MCF 10A (cell line): ENCODE measurements around the gene ABCG1. TPM values are rescaled to one million over a fixed set of nuclear protein-coding genes. Genes with fewer than 3 reads are reported as not detected.

Experiments
- BruUV-seq: library from RNA; stranded (reverse); fragments of 400-500 nt; replicated peaks from 2 replicates; lab custom pipeline; 2021; lab: Mats Ljungman, UMichigan
- CTCF ChIA-PET: fragments of 300-600 bp; sonication (Branson Sonifier 250); formaldehyde crosslinking; extraction: SDS; loops from one replicate; lab custom pipeline; 2021; ENCODE audit warnings: antibody characterized with exemption, inconsistent platforms; lab: Yijun Ruan, JAX
- POLR2A ChIA-PET: fragments of 300-600, 350-650 bp; sonication (Branson Sonifier 250); formaldehyde crosslinking; extraction: SDS; loops from one replicate; lab custom pipeline; 2020; ENCODE audit warnings: antibody characterized with exemption, inconsistent platforms; lab: Yijun Ruan, JAX
- DNase-seq: peaks from one replicate; pipeline ENCODE4 v3.0.0-alpha.2; 2018; ENCODE audit not compliant: unreplicated experiment
- H3K27ac Mint-ChIP-seq: one replicate; pipeline ENCODE4 v1.8.0; 2022; ENCODE audit warnings: mild to moderate bottlenecking, low read depth, mixed read lengths; ENCODE audit not compliant: unreplicated experiment
- H3K27me3 Mint-ChIP-seq: one replicate; pipeline ENCODE4 v1.8.0; 2022; ENCODE audit warnings: mixed read lengths; ENCODE audit not compliant: insufficient read depth, unreplicated experiment
- H3K36me3 Mint-ChIP-seq: one replicate; pipeline ENCODE4 v1.8.0; 2022; ENCODE audit warnings: mild to moderate bottlenecking, moderate library complexity, mixed read lengths; ENCODE audit not compliant: insufficient read depth, unreplicated experiment
- H3K4me1 Mint-ChIP-seq: one replicate; pipeline ENCODE4 v1.8.0; 2022; ENCODE audit warnings: mixed read lengths; ENCODE audit not compliant: insufficient read depth, unreplicated experiment
- H3K4me3 Mint-ChIP-seq: one replicate; pipeline ENCODE4 v1.8.0; 2022; ENCODE audit warnings: mild to moderate bottlenecking, moderate library complexity, mixed read lengths; ENCODE audit not compliant: unreplicated experiment
- H3K9me3 Mint-ChIP-seq: one replicate; pipeline ENCODE4 v1.8.0; 2022; ENCODE audit warnings: mixed read lengths; ENCODE audit not compliant: unreplicated experiment
- intact Hi-C: fragments of 100-400 bp; cut with micrococcal nuclease; formaldehyde crosslinking; loops from 2 replicates; pipeline ENCODE4 v1.14.1; 2022
- total RNA-seq: library from RNA; stranded (reverse); gene quantifications from 2 replicates; pipeline ENCODE4 v1.2.3, GENCODE V29; 2022
- TF ChIP-seq, protein P1 (sequence below): fragments of 200-600 bp; IDR thresholded peaks from one replicate; pipeline ENCODE4 v1.8.0; 2022; ENCODE audit warnings: antibody characterized with exemption, mild to moderate bottlenecking; ENCODE audit not compliant: unreplicated experiment

The ABCG1 gene
- total RNA-seq, 1 experiment from 2014 or later = 25.5 TPM

DNA sequence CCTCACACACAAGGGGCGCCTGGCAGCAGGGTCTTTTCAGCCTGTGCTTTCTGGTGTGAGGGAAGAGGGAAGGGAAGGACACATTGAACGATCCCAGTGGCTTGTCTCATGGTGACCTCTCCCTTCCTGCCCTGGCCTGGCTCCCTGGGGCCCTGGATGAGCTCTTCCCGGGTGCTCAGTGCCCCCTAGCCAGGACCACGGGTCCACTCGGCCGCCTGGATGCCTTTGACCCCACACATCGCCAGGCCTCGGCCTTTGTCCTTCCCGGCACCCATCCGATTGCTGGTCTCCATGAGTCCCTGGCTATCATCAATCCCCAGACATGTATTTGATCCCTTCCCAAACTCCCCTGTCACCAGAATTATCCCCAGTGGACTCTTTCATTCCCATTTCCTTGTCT, 102.3 kb downstream of the ABCG1 start:
- Mint-ChIP-seq H3K27ac (no peak overlapping the region), H3K4me1 (no peaks in the 10 kb centered on the region), H3K36me3 (no peaks in the 10 kb centered on the region), H3K9me3 (no peaks in the 10 kb centered on the region), H3K4me3 (no peak overlapping the region), H3K27me3 (peaks cover 60% of the 10 kb centered on the region)
- ChIA-PET POLR2A (no interaction called here), CTCF (interaction anchor here (2.7 kb wide), 1 partner anchor 12 kb away, joined by 8 read pairs; no protein-coding TSS in a partner anchor)
- intact Hi-C loops = no loop called here
- no peak for DNase-seq
- BruUV-seq = no TSS peak
- TF ChIP-seq, protein P1, sequence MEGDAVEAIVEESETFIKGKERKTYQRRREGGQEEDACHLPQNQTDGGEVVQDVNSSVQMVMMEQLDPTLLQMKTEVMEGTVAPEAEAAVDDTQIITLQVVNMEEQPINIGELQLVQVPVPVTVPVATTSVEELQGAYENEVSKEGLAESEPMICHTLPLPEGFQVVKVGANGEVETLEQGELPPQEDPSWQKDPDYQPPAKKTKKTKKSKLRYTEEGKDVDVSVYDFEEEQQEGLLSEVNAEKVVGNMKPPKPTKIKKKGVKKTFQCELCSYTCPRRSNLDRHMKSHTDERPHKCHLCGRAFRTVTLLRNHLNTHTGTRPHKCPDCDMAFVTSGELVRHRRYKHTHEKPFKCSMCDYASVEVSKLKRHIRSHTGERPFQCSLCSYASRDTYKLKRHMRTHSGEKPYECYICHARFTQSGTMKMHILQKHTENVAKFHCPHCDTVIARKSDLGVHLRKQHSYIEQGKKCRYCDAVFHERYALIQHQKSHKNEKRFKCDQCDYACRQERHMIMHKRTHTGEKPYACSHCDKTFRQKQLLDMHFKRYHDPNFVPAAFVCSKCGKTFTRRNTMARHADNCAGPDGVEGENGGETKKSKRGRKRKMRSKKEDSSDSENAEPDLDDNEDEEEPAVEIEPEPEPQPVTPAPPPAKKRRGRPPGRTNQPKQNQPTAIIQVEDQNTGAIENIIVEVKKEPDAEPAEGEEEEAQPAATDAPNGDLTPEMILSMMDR = no peak

DNA sequence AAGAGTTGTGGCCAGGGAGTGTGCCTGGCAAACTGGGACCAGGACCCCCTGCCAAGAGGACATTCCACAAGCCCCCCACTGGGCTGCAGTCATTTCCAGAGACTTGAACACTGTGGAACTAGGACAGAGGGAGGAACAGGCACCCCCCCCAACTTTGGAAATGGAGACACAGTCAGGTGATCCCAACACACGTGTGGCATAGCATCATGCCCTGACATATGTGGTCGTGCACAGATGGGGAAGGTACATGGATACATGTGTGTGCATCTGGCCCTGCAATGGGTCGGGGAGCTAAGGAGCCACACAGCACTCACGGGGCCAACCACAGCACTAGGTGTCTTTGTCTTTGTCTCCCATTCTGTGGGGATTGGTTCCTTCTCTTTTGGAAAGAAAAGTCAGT, 102.9 kb downstream of the ABCG1 start:
- no peaks in the 10 kb centered on the region for H3K9me3 Mint-ChIP-seq
- intact Hi-C loops = no loop called here
- POLR2A ChIA-PET = no interaction called here
- H3K4me1 Mint-ChIP-seq = no peaks in the 10 kb centered on the region
- CTCF ChIA-PET = interaction anchor here (2.7 kb wide), 1 partner anchor 12 kb away, joined by 8 read pairs; no protein-coding TSS in a partner anchor
- TF ChIP-seq, protein P1 = no peak
- no peak for DNase-seq
- no TSS peak for BruUV-seq
- H3K36me3 Mint-ChIP-seq = no peaks in the 10 kb centered on the region
- H3K27me3 Mint-ChIP-seq = peaks cover 67% of the 10 kb centered on the region
- no peak overlapping the region for H3K27ac Mint-ChIP-seq
- no peak overlapping the region for H3K4me3 Mint-ChIP-seq

DNA sequence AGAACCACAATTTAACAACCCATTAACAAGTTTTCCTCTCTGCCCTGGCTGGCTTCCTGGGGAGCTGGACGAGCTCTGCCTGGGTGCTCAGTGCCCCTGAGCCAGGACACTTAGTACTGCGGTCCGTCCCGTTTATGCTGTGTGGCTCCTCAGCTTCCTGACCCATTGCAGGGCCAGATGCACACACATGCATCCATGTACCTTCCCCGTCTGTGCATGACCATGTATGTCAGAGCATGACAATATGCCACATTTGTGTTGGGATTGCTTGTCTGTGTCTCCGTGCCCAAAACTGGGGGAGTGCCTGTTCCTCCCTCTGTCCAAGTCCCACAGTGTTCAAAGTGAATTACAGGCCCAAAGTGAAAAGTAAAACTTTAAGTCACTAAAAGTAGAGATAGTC, 106.0 kb downstream of the ABCG1 start:
- Mint-ChIP-seq H3K9me3 (no peaks in the 10 kb centered on the region), H3K36me3 (peaks cover 11% of the 10 kb centered on the region), H3K27me3 (peaks cover 95% of the 10 kb centered on the region), H3K4me3 (no peak overlapping the region), H3K27ac (no peak overlapping the region), H3K4me1 (no peaks in the 10 kb centered on the region)
- intact Hi-C loops = no loop called here
- TF ChIP-seq, protein P1 = no peak
- BruUV-seq = no TSS peak
- CTCF ChIA-PET = interaction anchor here (0.6 kb wide), 2 partner anchors 16 to 64 kb away, joined by 3 to 4 read pairs; no protein-coding TSS in a partner anchor
- POLR2A ChIA-PET = interaction anchor here (0.5 kb wide), 1 partner anchor 145 kb away, joined by 3 read pairs; no protein-coding TSS in a partner anchor
- no peak for DNase-seq

DNA sequence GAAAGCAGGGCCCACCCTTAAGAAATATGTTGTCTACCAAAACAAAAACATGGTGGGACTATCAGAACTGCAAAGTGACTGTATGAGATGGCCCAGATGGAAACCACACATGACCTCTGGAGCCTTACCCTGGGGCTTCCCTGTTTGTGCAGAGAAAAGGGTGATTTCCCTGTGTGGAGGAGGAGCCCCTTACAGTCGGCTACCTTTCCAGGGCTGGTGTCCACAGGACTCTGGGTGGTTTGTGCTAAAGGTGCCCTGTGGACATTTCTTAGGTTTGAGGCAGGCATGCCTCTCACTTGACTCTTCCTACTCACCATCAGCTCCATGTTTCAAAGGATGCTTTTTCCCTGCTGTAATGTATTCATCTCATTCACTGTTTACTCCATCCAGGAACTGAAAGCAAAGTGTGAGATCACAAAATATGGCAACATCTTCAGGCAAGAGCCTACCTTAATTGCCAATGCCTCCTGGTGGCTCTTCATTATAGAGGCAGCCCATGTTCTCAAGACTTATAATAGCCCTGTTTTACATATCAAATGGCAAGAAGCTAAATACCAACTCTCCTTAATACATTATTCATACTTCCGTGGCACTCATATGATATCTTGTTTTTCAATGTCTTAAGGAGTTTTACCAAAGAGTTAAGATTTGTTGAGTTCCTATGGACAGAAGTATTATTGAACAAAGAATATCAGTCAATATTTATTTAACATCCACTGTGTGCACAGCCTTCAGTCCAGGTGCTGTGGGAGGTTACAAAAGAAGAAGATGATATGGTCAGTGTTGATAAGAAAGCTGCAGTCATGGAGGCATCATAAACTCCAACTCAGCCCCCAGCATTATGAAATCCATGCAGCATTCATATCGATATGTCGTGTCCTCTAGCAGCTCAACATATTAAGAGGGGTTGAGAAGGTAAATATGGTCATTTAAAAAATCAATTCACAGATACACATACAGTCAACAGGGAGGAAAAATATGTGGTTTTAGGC, 111.7 kb downstream of the ABCG1 start:
- H3K4me1 Mint-ChIP-seq = no peaks in the 10 kb centered on the region
- H3K27me3 Mint-ChIP-seq = peaks cover 89% of the 10 kb centered on the region
- H3K4me3 Mint-ChIP-seq = no peak overlapping the region
- no peaks in the 10 kb centered on the region for H3K9me3 Mint-ChIP-seq
- no TSS peak for BruUV-seq
- DNase-seq = no peak
- intact Hi-C loops = no loop called here
- TF ChIP-seq, protein P1 = no peak
- peaks cover 11% of the 10 kb centered on the region for H3K36me3 Mint-ChIP-seq
- CTCF ChIA-PET = no interaction called here
- POLR2A ChIA-PET = interaction anchor here (0.6 kb wide), 2 partner anchors 13 to 44 kb away, joined by 3 read pairs; no protein-coding TSS in a partner anchor
- H3K27ac Mint-ChIP-seq = no peak overlapping the region
